D341Med (cell line): Measurements from ENCODE around the gene GLT8D2.
"Not testable (repeated sequence)": the region's sequence is repeated elsewhere in the genome, so short reads cannot be mapped to it uniquely, and the experiment has no call there.

Experiments
- DNase-seq: peaks from one replicate; pipeline ENCODE4 v3.0.0; 2012; ENCODE audit warnings: low spot score

GLT8D2 gene

DNA sequence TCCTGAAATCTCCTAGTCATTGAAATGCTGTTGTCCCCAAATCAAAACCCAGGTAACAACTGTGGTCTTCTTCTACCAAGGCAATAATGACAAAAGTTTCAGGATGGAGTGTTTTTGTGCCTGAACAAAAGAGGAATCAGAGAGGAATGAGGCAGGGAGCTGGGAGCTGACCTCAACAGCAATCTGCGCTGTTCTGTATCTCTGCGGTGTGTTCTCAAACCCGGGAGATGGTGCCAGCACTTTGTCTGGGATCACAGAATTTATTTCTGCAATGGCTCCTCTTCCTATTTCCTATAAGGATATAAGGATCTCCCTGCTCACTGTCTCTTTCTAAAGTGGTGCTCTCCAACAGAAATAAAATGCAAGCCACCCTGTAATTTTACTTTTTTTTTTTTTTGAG, 449 bp upstream of the GLT8D2 start:
- DNase-seq, result no peak

- no peak for DNase-seq
These were observed 597 bp downstream of the GLT8D2 start for GRCh38 chr12:104049278-104049902.

- no peak for DNase-seq
These were observed 1.2 kb downstream of the GLT8D2 start for GRCh38 chr12:104048811-104049210.

DNA sequence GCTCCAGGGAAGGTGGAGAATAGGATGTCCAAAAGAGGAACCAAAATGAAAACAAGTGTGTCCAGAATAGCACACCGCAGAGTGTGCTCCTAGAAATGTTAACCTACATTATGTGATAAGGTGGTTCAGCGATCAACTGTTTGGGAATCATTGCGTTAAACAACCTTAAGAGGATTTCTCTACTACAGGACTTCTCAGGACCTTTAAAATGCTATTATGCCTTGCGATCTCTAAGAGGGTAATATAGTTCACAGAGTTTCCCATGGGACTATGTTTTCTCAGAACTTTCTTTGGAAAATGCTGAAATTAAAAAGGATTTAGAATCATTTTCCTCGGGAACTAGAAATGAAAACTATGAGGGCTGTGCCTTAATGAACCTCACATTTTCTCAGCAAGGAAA, 1.8 kb downstream of the GLT8D2 start:
- DNase-seq, result no peak

- no peak for DNase-seq
These were observed 3.7 kb downstream of the GLT8D2 start for GRCh38 chr12:104046306-104046705.

DNA sequence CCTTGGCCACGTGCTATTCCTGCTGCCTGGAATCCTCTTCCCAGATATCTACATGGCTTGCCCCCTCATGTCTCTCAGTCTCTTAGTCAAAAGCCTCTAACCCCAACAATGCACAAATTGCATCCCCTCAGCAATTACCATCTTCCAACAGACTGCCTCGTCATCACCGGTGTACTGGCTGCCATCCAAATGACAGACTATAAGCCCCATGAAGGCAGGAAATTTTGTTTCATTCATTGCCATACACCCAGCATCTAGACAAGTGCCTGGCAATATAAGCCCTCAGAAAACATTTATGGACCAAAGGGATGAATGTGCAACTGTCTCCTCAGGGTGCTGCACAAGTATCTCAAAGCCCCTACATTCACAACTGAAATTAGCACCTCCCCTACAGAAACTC, 5.8 kb downstream of the GLT8D2 start:
- no peak for DNase-seq

DNA sequence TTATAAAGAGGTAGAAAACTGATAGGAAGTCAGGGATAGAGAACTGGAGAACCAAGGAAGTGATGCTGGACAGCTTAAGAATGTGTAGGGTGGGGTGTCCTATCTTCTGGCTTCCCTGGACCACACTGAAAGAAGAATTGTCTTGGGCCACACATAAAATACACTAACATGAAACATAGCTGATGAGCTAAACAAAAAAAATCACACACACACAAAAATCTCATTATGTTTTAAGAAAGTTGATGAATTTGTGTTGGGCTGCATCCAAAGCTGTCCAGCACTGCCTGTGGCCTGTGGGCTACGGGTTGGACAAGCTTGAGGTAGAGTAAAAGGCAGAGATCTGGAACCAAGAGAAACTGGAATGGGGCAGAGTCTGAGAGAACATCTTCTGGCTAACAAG, 7.4 kb downstream of the GLT8D2 start:
- DNase-seq, result no peak

DNA sequence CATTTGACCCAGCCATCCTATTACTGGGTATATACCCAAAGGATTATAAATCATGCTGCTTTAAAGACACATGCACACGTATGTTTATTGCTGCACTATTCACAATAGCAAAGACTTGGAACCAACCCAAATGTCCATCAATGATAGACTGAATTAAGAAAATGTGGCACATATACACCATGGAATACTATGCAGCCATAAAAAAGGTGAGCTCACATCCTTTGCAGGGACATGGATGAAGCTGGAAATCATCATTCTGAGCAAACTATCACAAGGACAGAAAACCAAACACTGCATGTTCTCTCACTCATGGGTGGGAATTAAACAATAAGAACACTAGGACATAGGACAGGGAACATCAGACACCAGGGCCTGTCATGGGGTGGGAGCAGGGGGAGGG, 10.2 kb downstream of the GLT8D2 start:
- DNase-seq, result not testable (repeated sequence)

DNA sequence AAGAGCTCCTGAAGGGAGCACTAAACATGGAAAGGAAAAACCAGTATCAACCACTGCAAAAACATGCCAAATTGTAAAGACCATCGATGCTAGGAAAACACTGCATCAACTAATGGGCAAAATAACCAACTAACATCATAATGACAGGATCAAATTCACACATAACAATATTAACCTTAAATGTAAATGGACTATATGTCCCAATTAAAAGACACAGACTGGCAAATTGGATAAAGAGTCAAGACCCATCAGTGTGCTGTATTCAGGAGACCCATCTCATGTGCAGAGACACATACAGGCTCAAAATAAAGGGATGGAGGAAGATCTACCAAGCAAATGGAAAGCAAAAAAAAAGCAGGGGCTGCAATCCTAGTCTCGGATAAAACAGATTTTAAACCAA, 13.8 kb downstream of the GLT8D2 start:
- DNase-seq, result not testable (repeated sequence)

DNA sequence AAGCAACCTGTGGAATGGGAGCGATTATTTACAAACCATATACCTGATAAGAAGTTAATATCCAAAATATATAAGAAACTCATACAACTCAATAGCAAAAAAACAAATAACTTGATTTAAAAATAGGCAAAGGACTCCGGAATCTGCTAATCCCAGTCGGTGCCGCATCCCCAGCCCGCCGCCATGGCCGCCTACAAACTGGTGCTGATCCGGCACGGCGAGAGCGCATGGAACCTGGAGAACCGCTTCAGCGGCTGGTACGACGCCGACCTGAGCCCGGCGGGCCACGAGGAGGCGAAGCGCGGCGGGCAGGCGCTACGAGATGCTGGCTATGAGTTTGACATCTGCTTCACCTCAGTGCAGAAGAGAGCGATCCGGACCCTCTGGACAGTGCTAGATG, 19.4 kb downstream of the GLT8D2 start:
- DNase-seq, result not testable (repeated sequence)

DNA sequence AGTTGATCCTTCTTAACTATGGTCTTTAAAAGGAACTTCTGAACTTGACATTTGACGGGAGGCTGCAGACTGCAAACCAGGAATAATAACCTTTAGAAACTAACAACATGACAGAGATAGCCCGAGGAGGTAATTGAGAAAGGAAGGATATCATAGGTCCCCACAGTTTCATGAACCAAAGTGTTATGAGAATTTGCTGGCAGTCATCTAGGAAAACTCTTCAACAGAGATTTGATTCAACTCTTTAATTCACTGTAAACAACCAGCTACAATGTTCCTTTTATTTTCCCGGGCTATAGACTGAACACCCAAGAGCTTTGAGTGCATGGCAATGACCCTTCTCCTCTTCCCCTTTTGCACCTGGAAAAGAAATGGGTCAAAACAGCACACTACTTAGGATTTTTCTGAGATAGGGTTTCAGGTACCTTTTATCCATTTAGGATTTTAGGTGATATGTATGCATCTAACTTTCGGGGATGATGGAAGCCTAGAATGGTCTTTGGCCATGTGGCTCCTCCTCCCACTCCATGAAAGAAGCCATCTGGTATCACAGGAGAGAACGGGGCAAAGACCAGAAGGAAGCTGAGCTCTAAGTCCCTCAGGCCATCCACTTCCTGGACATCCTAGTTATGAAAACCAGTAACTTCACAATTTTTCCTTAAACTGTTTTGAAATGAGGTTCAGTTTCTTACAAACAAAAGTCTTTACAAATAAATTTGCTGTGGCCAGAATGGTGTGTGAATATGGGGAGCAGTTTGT, 23.0 kb downstream of the GLT8D2 start:
- no peak for DNase-seq

- DNase-seq, result no peak
These were observed 24.2 kb downstream of the GLT8D2 start for GRCh38 chr12:104025771-104026170.

DNA sequence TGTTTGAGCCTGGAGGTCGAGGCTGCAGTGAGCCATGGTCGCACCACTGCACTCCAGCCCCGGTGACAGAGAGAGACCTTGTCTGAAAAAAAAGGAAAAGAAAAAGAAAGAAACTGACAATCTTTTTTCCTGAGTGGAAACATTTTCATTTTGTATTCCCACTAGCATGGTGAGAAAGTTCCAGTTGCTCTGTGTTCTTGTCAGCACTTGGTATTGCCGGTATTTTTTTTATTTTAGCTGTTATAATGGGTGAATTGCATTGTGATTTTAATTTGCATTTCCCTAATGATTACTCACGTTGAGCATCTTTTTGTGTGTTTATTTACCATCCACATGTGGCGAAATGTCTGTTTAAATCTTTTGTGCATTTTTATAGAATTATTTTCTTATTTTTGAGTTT, 25.6 kb downstream of the GLT8D2 start:
- no peak for DNase-seq

DNA sequence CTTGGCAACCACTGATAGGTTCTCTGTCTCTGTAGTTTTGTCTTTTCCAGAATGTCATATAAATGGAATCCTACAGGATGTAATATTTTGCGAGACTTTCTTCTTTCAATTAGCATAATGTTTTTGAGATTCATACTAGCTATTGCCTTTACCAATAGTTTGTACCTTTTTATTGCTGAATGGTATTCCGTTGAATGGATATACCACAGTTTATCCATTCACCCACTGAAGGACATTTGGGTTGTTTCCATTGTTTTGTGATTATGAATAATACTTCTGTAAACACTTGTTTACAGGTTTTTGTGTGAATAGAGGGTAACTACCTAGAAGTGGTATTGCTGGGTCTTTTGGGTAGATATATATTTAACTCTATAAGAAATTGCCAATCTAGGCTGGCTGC, 26.3 kb downstream of the GLT8D2 start:
- DNase-seq, result no peak

DNA sequence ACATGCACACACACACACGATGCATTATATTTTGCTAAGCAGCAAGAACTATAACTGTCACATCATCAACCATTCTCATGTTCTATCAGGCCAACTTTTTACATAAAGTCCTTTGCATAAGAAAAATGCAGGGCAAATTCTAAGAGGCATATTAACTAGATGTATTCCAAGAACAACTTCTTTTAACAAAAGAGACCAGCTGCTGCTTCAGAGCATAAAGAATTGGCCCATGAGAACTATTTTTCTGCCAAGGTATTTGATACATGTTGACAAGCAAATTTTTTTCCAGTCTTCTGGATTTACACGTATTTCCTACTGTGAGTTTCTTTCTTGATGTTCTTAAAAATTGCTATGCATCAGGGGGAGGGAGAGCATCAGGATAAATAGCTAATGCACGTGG, 27.2 kb downstream of the GLT8D2 start:
- no peak for DNase-seq

GRCh38 chr12:104021862-104022261, 28.1 kb downstream of the GLT8D2 start:
- DNase-seq, result not testable (repeated sequence)

- DNase-seq, result no peak
These were observed 37.7 kb downstream of the GLT8D2 start for GRCh38 chr12:104012331-104012730.

DNA sequence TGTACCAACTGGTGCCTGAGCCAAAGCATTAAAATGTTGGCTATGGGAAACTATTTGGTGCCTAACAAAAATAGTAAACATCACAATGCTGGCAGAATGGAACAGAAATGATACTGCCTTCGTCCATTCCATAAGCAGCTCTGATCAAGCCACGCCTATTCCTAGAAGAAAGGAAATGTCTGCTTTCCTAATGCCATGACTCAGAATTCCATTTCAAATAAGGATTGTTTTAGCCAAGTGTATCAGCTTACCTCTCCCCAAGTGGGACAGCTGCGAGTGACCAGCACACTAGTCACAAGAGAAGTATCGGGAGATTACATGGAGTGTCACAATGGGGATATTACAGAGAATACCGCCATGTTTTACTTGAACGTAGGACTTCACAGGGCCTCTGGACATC, 38.7 kb downstream of the GLT8D2 start:
- no peak for DNase-seq

- no peak for DNase-seq
These were observed 39.3 kb downstream of the GLT8D2 start for GRCh38 chr12:104010606-104011169.

DNA sequence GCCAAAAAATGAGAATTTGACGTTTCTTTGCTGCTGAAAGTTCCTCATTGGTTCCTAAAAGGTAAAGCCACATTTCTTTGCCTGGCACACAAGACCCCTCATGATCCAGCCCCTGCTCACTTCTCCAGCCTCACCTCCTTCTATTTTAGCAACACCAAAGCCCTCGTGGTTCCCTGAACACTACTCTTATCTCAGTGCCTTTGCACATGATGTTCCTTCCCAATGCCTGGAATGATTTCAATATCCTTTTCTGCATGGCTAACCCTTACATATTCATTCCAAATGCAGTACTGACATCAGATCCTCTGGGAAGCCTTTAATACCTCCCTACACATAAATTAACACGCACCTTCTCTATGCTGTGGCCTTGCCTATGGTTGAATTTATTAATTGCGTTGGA, 39.9 kb downstream of the GLT8D2 start:
- DNase-seq, result no peak

DNA sequence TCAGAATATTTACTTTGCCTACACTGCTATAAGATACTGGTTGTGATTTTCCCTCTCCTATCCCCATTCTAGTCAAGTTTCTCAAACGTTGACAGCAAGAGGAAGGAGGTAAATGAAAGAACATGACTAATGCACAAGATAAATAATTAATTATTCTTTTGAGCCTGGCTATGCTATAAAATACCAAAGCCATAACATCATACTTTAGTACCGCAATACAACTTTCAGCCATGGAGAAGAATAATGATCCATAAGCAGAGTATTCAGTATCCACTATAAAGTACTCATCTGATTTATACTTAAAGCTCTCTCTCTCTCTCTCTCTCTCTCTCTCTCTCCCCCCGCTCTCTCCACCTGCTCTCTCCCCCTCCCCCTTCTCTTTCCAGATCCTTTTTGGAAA, 43.1 kb downstream of the GLT8D2 start:
- no peak for DNase-seq

- DNase-seq, result no peak
These were observed 46.4 kb downstream of the GLT8D2 start for GRCh38 chr12:104003596-104003995.

- no peak for DNase-seq
These were observed 47.3 kb downstream of the GLT8D2 start for GRCh38 chr12:104002686-104003085.
